Neural cell (in vitro differentiated cells): Measurements from ENCODE around the gene LCLAT1. TPM values are rescaled to one million over a fixed set of nuclear protein-coding genes. Genes with fewer than 3 reads are reported as not detected.

Source experiments
- H2AFZ ChIP-seq: fragments of 200-600, 300-800 bp; sonication (generic), shearing (Covaris generic); 2 replicates; pipeline ENCODE4 v1.6.0; 2014; ENCODE audit warnings: low read depth, mild to moderate bottlenecking, antibody characterized with exemption, low read length, moderate library complexity
- H3F3A ChIP-seq: fragments of 200-600 bp; shearing (Covaris generic); 2 replicates; pipeline ENCODE4 v1.6.1; 2016; ENCODE audit warnings: mild to moderate bottlenecking, moderate library complexity, mixed read lengths, antibody characterized with exemption, low read length; ENCODE audit not compliant: insufficient read depth, poor library complexity, severe bottlenecking
- H3K27ac ChIP-seq: fragments of 200-600, 300-800 bp; sonication (generic), shearing (Covaris generic); 2 replicates; pipeline ENCODE4 v1.5.1; 2014; ENCODE audit warnings: mild to moderate bottlenecking, low read length, moderate library complexity
- H3K27me3 ChIP-seq: fragments of 300-800, 200-600 bp; sonication (generic), shearing (Covaris generic); 2 replicates; pipeline ENCODE4 v1.6.0; 2014; ENCODE audit warnings: mild to moderate bottlenecking, low read depth, low read length, moderate library complexity; ENCODE audit not compliant: insufficient read depth
- H3K36me3 ChIP-seq: fragments of 300-800, 200-600 bp; sonication (generic), shearing (Covaris generic); 2 replicates; pipeline ENCODE4 v1.5.1; 2014; ENCODE audit warnings: mild to moderate bottlenecking, antibody characterized with exemption, low read length, moderate library complexity; ENCODE audit not compliant: insufficient read depth
- H3K4me2 ChIP-seq: fragments of 300-800, 200-600 bp; sonication (generic), shearing (Covaris generic); 2 replicates; pipeline ENCODE4 v1.6.0; 2014; ENCODE audit warnings: mild to moderate bottlenecking, low read length
- H3K4me3 ChIP-seq: fragments of 300-800, 200-600 bp; sonication (generic), shearing (Covaris generic); 2 replicates; pipeline ENCODE4 v1.5.1; 2014; ENCODE audit warnings: mild to moderate bottlenecking, low read length, moderate library complexity
- H3K79me2 ChIP-seq: fragments of 200-600 bp; shearing (Covaris generic); replicated peaks from 2 replicates; pipeline ENCODE4 v1.6.0; 2014; ENCODE audit warnings: mild to moderate bottlenecking, low read length, moderate library complexity; ENCODE audit not compliant: insufficient read depth
- H3K9ac ChIP-seq: fragments of 300-800, 200-600 bp; sonication (generic), shearing (Covaris generic); 2 replicates; pipeline ENCODE4 v1.6.1; 2016; ENCODE audit warnings: mild to moderate bottlenecking, low read length, mixed read lengths
- H3K9me2 ChIP-seq: fragments of 200-600 bp; shearing (Covaris generic); 2 replicates; pipeline ENCODE4 v1.6.1; 2016; ENCODE audit warnings: mild to moderate bottlenecking, low read length, mixed read lengths; ENCODE audit not compliant: insufficient read depth
- H3K9me3 ChIP-seq: fragments of 200-600, 300-800 bp; sonication (generic), shearing (Covaris generic); 2 replicates; pipeline ENCODE4 v1.6.1; 2016; ENCODE audit warnings: mild to moderate bottlenecking, mixed run types, low read length, moderate library complexity, mixed read lengths
- H4K20me1 ChIP-seq: fragments of 200-600 bp; shearing (Covaris generic); 2 replicates; pipeline ENCODE4 v1.6.1; 2016; ENCODE audit warnings: mild to moderate bottlenecking, mixed run types; ENCODE audit not compliant: insufficient read depth
- CTCF ChIP-seq: fragments of 450-650 bp; IDR thresholded peaks from 2 replicates; pipeline ENCODE4 v1.5.1; 2014; ENCODE audit warnings: antibody characterized with exemption, mild to moderate bottlenecking, moderate library complexity; ENCODE audit not compliant: poor library complexity, severe bottlenecking
- EP300 ChIP-seq: fragments of 450-650 bp; conservative IDR thresholded peaks from 2 replicates; pipeline ENCODE4 v1.6.1; 2014; ENCODE audit warnings: antibody characterized with exemption, mild to moderate bottlenecking, moderate library complexity; ENCODE audit not compliant: poor library complexity, severe bottlenecking
- EZH2 ChIP-seq: fragments of 200-600, 300-800 bp; shearing (Covaris generic), sonication (generic); IDR thresholded peaks from 2 replicates; pipeline ENCODE4 v1.6.1; 2014; ENCODE audit warnings: antibody characterized with exemption, low read length, borderline replicate concordance, mild to moderate bottlenecking; ENCODE audit not compliant: insufficient read depth, poor library complexity, severe bottlenecking
- MXI1 ChIP-seq: fragments of 450-650 bp; conservative IDR thresholded peaks from 2 replicates; pipeline ENCODE4 v1.6.1; 2014; ENCODE audit warnings: antibody characterized with exemption, mild to moderate bottlenecking; ENCODE audit not compliant: poor library complexity, severe bottlenecking
- POLR2AphosphoS5 ChIP-seq: IDR thresholded peaks from 2 replicates; pipeline ENCODE4 v1.6.1; 2012
- RAD21 ChIP-seq: fragments of 450-650 bp; conservative IDR thresholded peaks from 2 replicates; pipeline ENCODE4 v1.6.1; 2014; ENCODE audit warnings: antibody characterized with exemption, mild to moderate bottlenecking, moderate library complexity
- REST ChIP-seq: IDR thresholded peaks from 2 replicates; pipeline ENCODE4 v1.6.1; 2012; ENCODE audit warnings: borderline replicate concordance
- SMC3 ChIP-seq: fragments of 450-650 bp; conservative IDR thresholded peaks from 2 replicates; pipeline ENCODE4 v1.6.1; 2014; ENCODE audit warnings: antibody characterized with exemption, mild to moderate bottlenecking, moderate library complexity; ENCODE audit not compliant: poor library complexity
- TAF1 ChIP-seq: IDR thresholded peaks from 2 replicates; pipeline ENCODE4 v1.6.1; 2012; ENCODE audit warnings: low read depth
- polyA plus RNA-seq: library from polyadenylated mRNA; depleted of rRNA; stranded (reverse); fragments of >200 nt; gene quantifications from 2 replicates; pipeline ENCODE4 v1.2.3, GENCODE V29; 2014

Gene LCLAT1
- polyA plus RNA-seq, 1 donor from 2014 or later: 5.8 TPM

- Histone ChIP-seq H3K36me3 (no peaks in the 10 kb centered on the region), H3K4me3 (no peak overlapping the region), H3K27ac (no peak overlapping the region), H4K20me1 (no peaks in the 10 kb centered on the region), H3K9me2 (no peaks in the 10 kb centered on the region), H3K9me3 (no peaks in the 10 kb centered on the region), H3F3A (no peaks in the 10 kb centered on the region), H3K79me2 (no peaks in the 10 kb centered on the region), H2AFZ (no peak overlapping the region), H3K27me3 (no peaks in the 10 kb centered on the region), H3K9ac (no peak overlapping the region), H3K4me2 (no peak overlapping the region)
- TF ChIP-seq POLR2AphosphoS5: no peak
- TF ChIP-seq MXI1: no peak
- TF ChIP-seq EP300: no peak
- no peak for TF ChIP-seq CTCF
- no peak for TF ChIP-seq EZH2
- TF ChIP-seq RAD21: no peak
- TF ChIP-seq SMC3: no peak
Observed at GRCh38 chr2:30621836-30622235, 174.8 kb downstream of the LCLAT1 start.

GRCh38 chr2:30622452-30622851, 175.4 kb downstream of the LCLAT1 start:
- no peaks in the 10 kb centered on the region for H3K9me2 ChIP-seq
- no peaks in the 10 kb centered on the region for H3K9me3 ChIP-seq
- no peak overlapping the region for H3K4me2 ChIP-seq
- no peaks in the 10 kb centered on the region for H3F3A ChIP-seq
- no peaks in the 10 kb centered on the region for H4K20me1 ChIP-seq
- H3K27me3 ChIP-seq: no peaks in the 10 kb centered on the region
- H3K36me3 ChIP-seq: no peaks in the 10 kb centered on the region
- no peak overlapping the region for H2AFZ ChIP-seq
- H3K4me3 ChIP-seq: no peak overlapping the region
- no peak overlapping the region for H3K9ac ChIP-seq
- no peak overlapping the region for H3K27ac ChIP-seq
- TF ChIP-seq RAD21: no peak
- no peak for TF ChIP-seq TAF1
- TF ChIP-seq CTCF: no peak
- no peak for TF ChIP-seq MXI1
- TF ChIP-seq SMC3: no peak
- no peak for TF ChIP-seq EZH2
- no peak for TF ChIP-seq POLR2AphosphoS5
- no peaks in the 10 kb centered on the region for H3K79me2 ChIP-seq

GRCh38 chr2:30625276-30625675, 178.2 kb downstream of the LCLAT1 start:
- H3K27ac ChIP-seq: no peak overlapping the region
- H3K4me3 ChIP-seq: no peak overlapping the region
- H2AFZ ChIP-seq: no peak overlapping the region
- no peaks in the 10 kb centered on the region for H3K79me2 ChIP-seq
- H3K4me2 ChIP-seq: no peak overlapping the region
- H3K9me3 ChIP-seq: no peaks in the 10 kb centered on the region
- no peak overlapping the region for H3K9ac ChIP-seq
- no peaks in the 10 kb centered on the region for H4K20me1 ChIP-seq
- no peaks in the 10 kb centered on the region for H3F3A ChIP-seq
- H3K9me2 ChIP-seq: no peaks in the 10 kb centered on the region
- no peaks in the 10 kb centered on the region for H3K27me3 ChIP-seq
- TF ChIP-seq TAF1 (no peak), EZH2 (no peak), CTCF (no peak), REST (no peak), RAD21 (no peak), POLR2AphosphoS5 (no peak), SMC3 (no peak), EP300 (no peak), MXI1 (no peak)
- H3K36me3 ChIP-seq: no peaks in the 10 kb centered on the region
